B cell (primary cell): ENCODE data around the gene TACO1. TPM values are rescaled to one million over a fixed set of nuclear protein-coding genes. Genes with fewer than 3 reads are reported as not detected.

Source experiments
- ATAC-seq: fragments of 200-7000 bp; cut with Tn5 transposase; one replicate; pipeline ENCODE4 v1.10.0; 2021; ENCODE audit warnings: low read depth, mild to moderate bottlenecking, moderate number of reproducible peaks, moderate library complexity
- CTCF ChIA-PET: fragments of 350-600 bp; sonication (Branson Sonifier 250); formaldehyde crosslinking; loops from one replicate; lab custom pipeline; 2021; ENCODE audit warnings: antibody characterized with exemption, inconsistent platforms; lab: Charles Lee
- POLR2A ChIA-PET: fragments of 350-600 bp; sonication (Branson Sonifier 250); formaldehyde crosslinking; loops from one replicate; lab custom pipeline; 2021; ENCODE audit warnings: antibody characterized with exemption; lab: Charles Lee
- DNase-seq: peaks from one replicate; pipeline ENCODE4 v3.0.0; 2013
- H2AFZ ChIP-seq: 2 replicates; pipeline ENCODE4 v1.6.1; 2012; ENCODE audit warnings: mild to moderate bottlenecking, low read depth, low read length; ENCODE audit not compliant: insufficient read depth, poor library complexity, severe bottlenecking
- H3K27ac ChIP-seq, 2 donors: 1 replicate in 1 of 2; 2 replicates in 1 of 2; pipeline ENCODE4 v1.5.1; 2012 to 2013; ENCODE audit warnings: low read length in 2 of 2, mild to moderate bottlenecking in 2 of 2, moderate library complexity in 1 of 2
- H3K27me3 ChIP-seq, 4 experiments: fragments of 200-600 bp in 1 of 4; sonication (generic) in 1 of 4; replicated peaks in 1 of 4; 1 replicate in 2 of 4; 2 replicates in 2 of 4; pipeline versions ENCODE4 v1.6.1 to v1.7.0; 2013 to 2016; ENCODE audit warnings: low read length in 3 of 4, mild to moderate bottlenecking in 2 of 4, mixed read lengths in 1 of 4, moderate library complexity in 1 of 4; ENCODE audit not compliant: insufficient read depth in 4 of 4, control insufficient read depth in 3 of 4; ENCODE audit errors: control extremely low read depth in 1 of 4
- H3K36me3 ChIP-seq, 2 experiments: replicated peaks in 1 of 2; 1 replicate in 1 of 2; 2 replicates in 1 of 2; pipeline versions ENCODE4 v1.6.1 to v1.7.1; 2013; ENCODE audit warnings: low read length in 1 of 2; ENCODE audit not compliant: insufficient read depth in 2 of 2, control insufficient read depth in 1 of 2; ENCODE audit errors: control extremely low read depth in 1 of 2, extremely low read depth in 1 of 2
- H3K4me1 ChIP-seq, 2 donors: fragments of 200-600 bp in 1 of 2; sonication (generic) in 1 of 2; 1 replicate in 1 of 2; 2 replicates in 1 of 2; pipeline versions ENCODE4 v1.5.1 to v1.6.1; 2013 to 2017; ENCODE audit warnings: low read length in 2 of 2; ENCODE audit not compliant: control insufficient read depth in 2 of 2, insufficient read depth in 2 of 2
- H3K4me2 ChIP-seq: replicated peaks from 2 replicates; pipeline ENCODE3; 2012; ENCODE audit warnings: mild to moderate bottlenecking, low read depth, low read length; ENCODE audit not compliant: poor library complexity, severe bottlenecking
- H3K4me3 ChIP-seq, 5 experiments: fragments of 200-600 bp in 1 of 5; sonication (generic) in 1 of 5; 1 replicate in 3 of 5; 2 replicates in 2 of 5; pipeline versions ENCODE4 v1.5.1 to v1.7.0; 2011 to 2016; ENCODE audit warnings: low read length in 4 of 5, mild to moderate bottlenecking in 4 of 5, low read depth in 2 of 5, control low read depth in 1 of 5, moderate library complexity in 1 of 5; ENCODE audit not compliant: insufficient read depth in 1 of 5; ENCODE audit errors: control extremely low read depth in 1 of 5, extremely low read depth in 1 of 5
- H3K79me2 ChIP-seq: fragments of 200-600 bp; sonication (generic); one replicate; pipeline ENCODE4 v1.6.0; 2016; ENCODE audit warnings: low read length; ENCODE audit not compliant: control insufficient read depth, insufficient read depth
- H3K9ac ChIP-seq: fragments of 200-600 bp; sonication (generic); 2 replicates; pipeline ENCODE4 v1.6.1; 2017; ENCODE audit warnings: mild to moderate bottlenecking, low read length, moderate library complexity
- H3K9me3 ChIP-seq, 3 donors: one replicate each; pipeline versions ENCODE4 v1.6.1 to v1.7.1; 2013; ENCODE audit warnings: low read length in 2 of 3; ENCODE audit not compliant: control insufficient read depth in 2 of 3, insufficient read depth in 1 of 3; ENCODE audit errors: control extremely low read depth in 1 of 3
- H4K20me1 ChIP-seq: 2 replicates; pipeline ENCODE4 v1.6.0; 2012; ENCODE audit warnings: mild to moderate bottlenecking, low read length; ENCODE audit not compliant: insufficient read depth, control insufficient read depth, poor library complexity, severe bottlenecking
- H3K27ac Mint-ChIP-seq: one replicate; pipeline ENCODE4 v1.8.0; 2021; ENCODE audit warnings: mixed read lengths
- H3K27me3 Mint-ChIP-seq: one replicate; pipeline ENCODE4 v1.8.0; 2021; ENCODE audit warnings: mixed read lengths
- H3K4me1 Mint-ChIP-seq: one replicate; pipeline ENCODE4 v1.8.0; 2021; ENCODE audit warnings: mixed read lengths
- H3K4me3 Mint-ChIP-seq: one replicate; pipeline ENCODE4 v1.8.0; 2021; ENCODE audit warnings: mixed read lengths
- H3K9me3 Mint-ChIP-seq: one replicate; pipeline ENCODE4 v1.8.0; 2022; ENCODE audit warnings: mixed read lengths; ENCODE audit not compliant: insufficient read depth
- EZH2 ChIP-seq: IDR thresholded peaks from 2 replicates; pipeline ENCODE4 v1.6.1; 2012; ENCODE audit warnings: borderline replicate concordance, low read depth, mild to moderate bottlenecking, moderate library complexity, low read length; ENCODE audit not compliant: insufficient read depth, poor library complexity, severe bottlenecking
- WGBS: methylation state at CpG from one replicate; pipeline ENCODE4 v1.1.5; 2013; ENCODE audit warnings: missing lambda C conversion rate; ENCODE audit not compliant: insufficient coverage; 5-methylcytosine and 5-hydroxymethylcytosine counted together
- intact Hi-C: fragments of 100-400 bp; cut with micrococcal nuclease; formaldehyde crosslinking; loops from one replicate; pipeline ENCODE4 v1.10.0; 2022
- polyA plus RNA-seq: library from polyadenylated mRNA; depleted of rRNA; stranded (reverse); fragments of >200 nt; gene quantifications from 2 replicates; pipeline ENCODE4 v1.2.3, GENCODE V29; 2012
- total RNA-seq, 2 donors: library from RNA; stranded (reverse); fragments of 120-200 nt in 1 of 2; gene quantifications; 1 replicate in 1 of 2; 2 replicates in 1 of 2; pipeline versions ENCODE4 v1.2.3 to v1.2.4, GENCODE V29; 2013 to 2022
- TF ChIP-seq, protein P1 (sequence below): fragments of 200-600 bp; IDR thresholded peaks from one replicate; pipeline ENCODE4 v1.8.0; 2022; ENCODE audit warnings: antibody characterized with exemption, mild to moderate bottlenecking

The TACO1 gene
- total and polyA plus RNA-seq, 2 donors (not counting 1 experiment from before 2014, with no cell fraction given), result 9.7 to 17.2 TPM

DNA sequence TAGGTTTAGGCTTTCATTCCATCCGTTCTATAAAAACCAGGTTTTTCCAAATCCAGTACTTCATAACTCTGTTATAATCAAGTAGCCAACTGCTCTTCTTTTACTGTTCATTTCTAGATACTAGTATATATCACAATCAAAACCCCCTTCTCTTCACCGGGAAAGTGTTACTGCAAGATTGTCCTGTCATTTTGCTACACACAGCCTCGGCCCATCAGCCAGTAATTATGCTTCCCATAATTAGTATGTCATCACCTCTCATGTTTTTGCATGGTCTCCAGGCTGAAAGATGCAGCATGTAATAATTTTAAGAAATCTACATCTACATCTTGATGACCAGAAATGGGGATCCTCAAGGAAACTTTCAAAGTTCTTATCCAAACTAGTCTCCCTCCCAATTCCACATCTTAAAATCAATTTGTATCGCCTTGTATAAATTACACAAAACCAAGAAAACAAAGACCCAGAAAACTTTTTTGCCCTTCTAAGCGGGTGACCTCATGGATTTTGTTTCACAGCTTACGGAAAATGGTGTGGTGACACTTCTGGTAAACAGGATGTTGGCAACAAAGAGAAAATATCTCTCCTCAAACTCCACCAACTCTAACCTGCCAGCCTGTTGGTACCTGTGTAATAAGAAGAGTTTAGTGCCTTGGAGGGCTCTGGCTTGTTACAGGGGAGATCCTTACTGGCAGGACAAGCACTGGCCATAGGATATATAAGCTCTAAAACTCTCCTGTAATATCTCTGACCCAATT, 9.3 kb downstream of the TACO1 start:
- no peaks in the 10 kb centered on the region for H3K27me3 Mint-ChIP-seq
- H3K27ac Mint-ChIP-seq, result no peak overlapping the region
- no peaks in the 10 kb centered on the region for H3K27me3 ChIP-seq
- ChIA-PET POLR2A (no interaction called here), CTCF (interaction anchor here (0.8 to 6.2 kb wide), 8 partner anchors 12 to 203 kb away, joined by 3 to 158 read pairs (median 5); partner anchors contain the start of gene MAP3K3)
- H2AFZ ChIP-seq, result no peak overlapping the region
- H3K79me2 ChIP-seq, result no peaks in the 10 kb centered on the region
- H3K4me3 ChIP-seq, result no peak overlapping the region
- no peaks in the 10 kb centered on the region for H3K4me1 Mint-ChIP-seq
- intact Hi-C loops, result no loop called here
- H3K4me3 Mint-ChIP-seq, result no peak overlapping the region
- no peak for DNase-seq
- H3K9me3 ChIP-seq, result no peaks in the 10 kb centered on the region
- H3K4me1 ChIP-seq, result no peaks in the 10 kb centered on the region
- H4K20me1 ChIP-seq, result no peaks in the 10 kb centered on the region
- H3K27ac ChIP-seq, result no peak overlapping the region
- no peak for TF ChIP-seq EZH2
- TF ChIP-seq, protein P1, sequence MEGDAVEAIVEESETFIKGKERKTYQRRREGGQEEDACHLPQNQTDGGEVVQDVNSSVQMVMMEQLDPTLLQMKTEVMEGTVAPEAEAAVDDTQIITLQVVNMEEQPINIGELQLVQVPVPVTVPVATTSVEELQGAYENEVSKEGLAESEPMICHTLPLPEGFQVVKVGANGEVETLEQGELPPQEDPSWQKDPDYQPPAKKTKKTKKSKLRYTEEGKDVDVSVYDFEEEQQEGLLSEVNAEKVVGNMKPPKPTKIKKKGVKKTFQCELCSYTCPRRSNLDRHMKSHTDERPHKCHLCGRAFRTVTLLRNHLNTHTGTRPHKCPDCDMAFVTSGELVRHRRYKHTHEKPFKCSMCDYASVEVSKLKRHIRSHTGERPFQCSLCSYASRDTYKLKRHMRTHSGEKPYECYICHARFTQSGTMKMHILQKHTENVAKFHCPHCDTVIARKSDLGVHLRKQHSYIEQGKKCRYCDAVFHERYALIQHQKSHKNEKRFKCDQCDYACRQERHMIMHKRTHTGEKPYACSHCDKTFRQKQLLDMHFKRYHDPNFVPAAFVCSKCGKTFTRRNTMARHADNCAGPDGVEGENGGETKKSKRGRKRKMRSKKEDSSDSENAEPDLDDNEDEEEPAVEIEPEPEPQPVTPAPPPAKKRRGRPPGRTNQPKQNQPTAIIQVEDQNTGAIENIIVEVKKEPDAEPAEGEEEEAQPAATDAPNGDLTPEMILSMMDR, result no peak
- no peaks in the 10 kb centered on the region for H3K9me3 Mint-ChIP-seq
- H3K4me2 ChIP-seq, result no peak overlapping the region
- H3K9ac ChIP-seq, result no peak overlapping the region
- peaks cover 7 to 46% of the 10 kb centered on the region in 2 experiments for H3K36me3 ChIP-seq
- ATAC-seq, result no peak
- 88% methylated on average over 1 of the region's 6 CpGs for WGBS

DNA sequence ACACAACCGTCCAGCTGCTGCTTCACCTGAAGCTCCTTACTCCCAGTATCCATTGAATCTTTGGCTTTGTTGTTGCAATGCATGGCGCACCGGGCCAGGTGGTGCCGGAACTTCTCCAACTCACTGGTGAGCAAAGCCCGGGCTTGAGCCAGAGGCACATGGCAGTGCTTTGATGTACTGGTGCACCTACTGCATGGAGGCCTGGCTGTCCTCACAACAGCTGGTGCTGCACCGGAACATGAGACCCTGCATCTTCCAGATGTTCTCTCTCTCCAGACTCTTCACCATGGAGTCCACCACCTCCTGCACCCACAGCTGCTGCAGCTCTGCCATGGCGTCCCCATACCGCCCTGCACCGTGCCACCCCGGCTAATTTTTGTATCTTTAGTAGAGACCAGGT, 10.2 kb downstream of the TACO1 start:
- no peaks in the 10 kb centered on the region for H3K79me2 ChIP-seq
- no peak overlapping the region for H3K4me3 Mint-ChIP-seq
- H3K4me1 ChIP-seq, result no peaks in the 10 kb centered on the region
- intact Hi-C loops, result no loop called here
- no peaks in the 10 kb centered on the region for H3K9me3 ChIP-seq
- H3K27me3 Mint-ChIP-seq, result no peaks in the 10 kb centered on the region
- DNase-seq (no peak), ATAC-seq (no peak)
- no peak overlapping the region for H3K9ac ChIP-seq
- H3K9me3 Mint-ChIP-seq, result no peaks in the 10 kb centered on the region
- ChIA-PET CTCF (interaction anchor here (0.5 to 6.2 kb wide), 12 partner anchors 9 to 1651 kb away, joined by 3 to 158 read pairs (median 6); partner anchors contain the start of genes CYB561 and MAP3K3), POLR2A (no interaction called here)
- H3K27ac Mint-ChIP-seq, result no peak overlapping the region
- no peaks in the 10 kb centered on the region for H4K20me1 ChIP-seq
- TF ChIP-seq, protein P1, result no peak
- no peak for TF ChIP-seq EZH2
- no peak overlapping the region for H3K27ac ChIP-seq
- 98% methylated on average over 10 of the region's 10 CpGs for WGBS
- no peaks in the 10 kb centered on the region for H3K4me1 Mint-ChIP-seq
- peaks cover 7 to 37% of the 10 kb centered on the region in 2 experiments for H3K36me3 ChIP-seq
- H2AFZ ChIP-seq, result no peak overlapping the region
- no peaks in the 10 kb centered on the region for H3K27me3 ChIP-seq
- no peak overlapping the region for H3K4me3 ChIP-seq
- H3K4me2 ChIP-seq, result no peak overlapping the region
